Lower leg skin (tissue), 4 donors: ENCODE measurements around the gene FNDC3A. TPM values are rescaled to one million over a fixed set of nuclear protein-coding genes. Genes with fewer than 3 reads are reported as not detected.

ENCODE experiments used
- DNase-seq, 2 donors: peaks; one replicate each; pipeline ENCODE4 v3.0.0-alpha.2; 2019; ENCODE audit warnings: low spot score in 2 of 2
- H3K4me3 ChIP-seq: fragments of 200-600 bp; sonication (generic); 2 replicates; pipeline ENCODE4 v1.5.1; 2017; ENCODE audit warnings: mild to moderate bottlenecking, low read depth; ENCODE audit not compliant: poor library complexity, severe bottlenecking
- POLR2A ChIP-seq, 2 donors: fragments of 450-650 bp; IDR thresholded peaks; one replicate each; pipeline ENCODE4 v1.6.1; 2016 to 2017; ENCODE audit warnings: antibody characterized with exemption in 2 of 2, mild to moderate bottlenecking in 1 of 2, moderate library complexity in 1 of 2
- WGBS, 2 donors: methylation state at CpG; one replicate each; pipeline ENCODE4 v1.1.5; 2018; 5-methylcytosine and 5-hydroxymethylcytosine counted together
- intact Hi-C: fragments of 100-400 bp; cut with DNase I; formaldehyde crosslinking; loops from one replicate; pipeline ENCODE4 v1.15.0; 2023; ENCODE audit warnings: low total_unique reads
- total RNA-seq, 4 donors: library from RNA; depleted of rRNA; stranded (reverse); fragments of >200 nt; gene quantifications; one replicate each; pipeline ENCODE4 v1.1.0, GENCODE V29; 2016
- TF ChIP-seq, protein P1 (sequence below), 3 donors: fragments of 450-650 bp; IDR thresholded peaks; one replicate each; pipeline ENCODE4 v1.5.1; 2016; ENCODE audit warnings: antibody characterized with exemption in 3 of 3, mild to moderate bottlenecking in 3 of 3, moderate library complexity in 2 of 3

FNDC3A gene
- total RNA-seq, 4 donors from 2014 or later = 11.4 to 25.5 (median 15.5) TPM

DNA sequence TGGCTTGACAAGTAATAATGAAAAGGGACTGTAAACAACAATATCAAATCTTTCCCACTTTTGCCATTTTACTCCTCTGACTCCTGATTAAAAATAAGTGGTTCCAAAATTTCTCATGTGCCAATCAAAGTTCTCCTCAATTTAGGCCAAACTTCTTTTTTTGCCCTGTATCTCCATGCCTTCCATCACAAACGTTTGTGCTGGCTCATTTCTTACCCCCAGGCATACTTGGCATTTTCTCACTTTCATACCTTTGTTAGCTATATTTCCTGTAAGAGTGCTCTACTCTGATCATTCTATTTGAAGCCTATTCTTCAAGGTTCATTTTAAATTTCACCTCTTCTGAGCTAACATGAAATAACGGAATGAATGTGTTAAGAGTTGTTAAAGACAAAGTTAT, 10.0 kb upstream of the FNDC3A start:
- intact Hi-C loops = no loop called here
- WGBS, 2 donors = 54 to 61% methylated on average over 2 of the region's 2 CpGs
- DNase-seq = no peak
- TF ChIP-seq POLR2A (IDR thresholded peaks at IDR 0.05) = no peak
- TF ChIP-seq, protein P1, sequence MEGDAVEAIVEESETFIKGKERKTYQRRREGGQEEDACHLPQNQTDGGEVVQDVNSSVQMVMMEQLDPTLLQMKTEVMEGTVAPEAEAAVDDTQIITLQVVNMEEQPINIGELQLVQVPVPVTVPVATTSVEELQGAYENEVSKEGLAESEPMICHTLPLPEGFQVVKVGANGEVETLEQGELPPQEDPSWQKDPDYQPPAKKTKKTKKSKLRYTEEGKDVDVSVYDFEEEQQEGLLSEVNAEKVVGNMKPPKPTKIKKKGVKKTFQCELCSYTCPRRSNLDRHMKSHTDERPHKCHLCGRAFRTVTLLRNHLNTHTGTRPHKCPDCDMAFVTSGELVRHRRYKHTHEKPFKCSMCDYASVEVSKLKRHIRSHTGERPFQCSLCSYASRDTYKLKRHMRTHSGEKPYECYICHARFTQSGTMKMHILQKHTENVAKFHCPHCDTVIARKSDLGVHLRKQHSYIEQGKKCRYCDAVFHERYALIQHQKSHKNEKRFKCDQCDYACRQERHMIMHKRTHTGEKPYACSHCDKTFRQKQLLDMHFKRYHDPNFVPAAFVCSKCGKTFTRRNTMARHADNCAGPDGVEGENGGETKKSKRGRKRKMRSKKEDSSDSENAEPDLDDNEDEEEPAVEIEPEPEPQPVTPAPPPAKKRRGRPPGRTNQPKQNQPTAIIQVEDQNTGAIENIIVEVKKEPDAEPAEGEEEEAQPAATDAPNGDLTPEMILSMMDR (IDR thresholded peaks at IDR 0.05) = no peak
- no peak overlapping the region for H3K4me3 ChIP-seq

DNA sequence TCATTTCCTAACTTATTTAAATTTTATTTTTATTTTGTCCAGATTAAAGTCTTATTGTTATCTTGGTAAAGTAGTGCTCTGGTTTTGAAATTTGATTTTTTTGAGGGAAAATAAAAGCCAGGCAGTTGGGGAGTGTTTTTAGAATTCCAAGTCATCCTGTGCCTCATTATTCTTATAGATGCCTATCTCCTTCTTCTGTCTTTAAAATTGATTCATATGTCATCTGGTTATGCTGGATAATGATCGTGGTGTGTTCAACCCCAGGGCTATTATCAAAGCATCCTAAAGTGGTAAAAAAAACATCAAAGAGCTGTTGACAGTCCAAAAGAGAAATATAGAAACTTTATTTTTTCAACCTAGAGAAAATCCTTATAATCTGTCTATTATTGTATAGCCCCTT, 6.0 kb upstream of the FNDC3A start:
- DNase-seq = no peak
- intact Hi-C loops = no loop called here
- 21 to 30% methylated on average over 1 of the region's 1 CpG for WGBS, 2 donors
- TF ChIP-seq, protein P1 (IDR thresholded peaks at IDR 0.05) = no peak
- no peak for TF ChIP-seq POLR2A (IDR thresholded peaks at IDR 0.05)
- no peak overlapping the region for H3K4me3 ChIP-seq

DNA sequence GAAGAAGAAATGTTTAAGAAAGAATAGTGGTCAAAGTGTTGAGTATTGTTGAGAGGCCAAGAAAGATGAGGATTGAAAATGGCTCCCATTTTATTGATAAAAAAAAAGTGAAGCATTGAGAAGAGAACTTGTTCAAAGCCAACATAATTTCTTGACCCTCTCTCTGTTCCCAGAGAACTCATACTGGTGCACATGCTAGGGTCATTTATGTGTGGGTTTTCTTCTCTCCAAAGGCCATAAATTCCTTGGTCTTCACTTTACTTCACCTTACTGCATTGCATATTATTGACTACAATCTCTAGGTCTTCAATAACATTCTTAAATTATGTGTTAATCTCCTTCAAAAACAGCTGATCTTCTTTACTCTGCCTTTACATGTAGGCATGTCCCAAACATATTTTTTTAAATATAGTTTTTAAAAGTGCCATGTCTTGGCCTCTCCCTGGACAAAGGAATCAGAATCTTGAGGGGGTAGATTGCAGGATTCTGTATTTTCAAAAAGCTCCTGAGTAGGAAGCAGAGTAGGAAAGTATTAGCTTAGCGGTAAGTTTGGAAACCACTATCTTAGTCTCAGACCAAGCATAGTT, 1.8 kb upstream of the FNDC3A start:
- WGBS, 2 donors = 94 to 97% methylated on average over 1 of the region's 1 CpG
- H3K4me3 ChIP-seq = no peak overlapping the region
- no peak for DNase-seq
- TF ChIP-seq POLR2A (IDR thresholded peaks at IDR 0.05) = no peak
- TF ChIP-seq, protein P1 (IDR thresholded peaks at IDR 0.05) = no peak
- intact Hi-C loops = no loop called here

DNA sequence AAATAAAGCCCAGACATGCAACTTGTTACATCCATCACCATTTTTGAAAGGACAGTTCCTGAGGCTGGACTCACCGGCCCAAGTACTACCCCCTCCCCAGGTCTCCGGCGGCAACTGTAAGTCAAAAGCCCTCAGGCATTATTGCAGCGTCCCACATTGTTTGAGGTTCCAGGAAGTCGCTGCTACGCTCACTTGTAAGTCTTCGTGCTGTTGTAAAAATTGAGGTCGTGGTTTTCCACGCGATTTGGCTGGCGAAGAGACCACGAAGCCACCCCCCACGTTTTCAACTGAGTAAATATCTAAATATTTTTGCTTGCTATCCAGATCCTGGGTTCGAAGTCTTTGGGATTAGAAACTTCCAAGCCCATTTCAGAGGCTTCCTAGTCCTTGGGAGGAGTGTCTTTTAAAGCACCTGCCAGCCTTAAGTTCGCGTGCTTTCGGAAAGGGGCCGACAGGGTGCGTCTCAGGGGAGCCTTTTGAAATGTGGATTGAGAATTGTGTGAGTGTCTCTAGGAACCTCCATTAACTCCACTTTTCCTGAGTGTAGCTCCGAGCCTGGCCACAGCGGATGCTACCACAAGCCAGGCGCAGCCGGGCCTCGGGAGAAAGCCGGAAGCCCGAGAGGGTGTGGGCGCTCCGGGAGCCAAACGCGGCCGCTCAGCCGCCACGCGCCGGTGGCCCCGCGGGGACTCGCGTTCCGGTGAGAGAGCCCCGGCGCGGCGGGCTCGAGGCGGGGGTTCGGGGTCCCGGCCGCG, 434 bp upstream of the FNDC3A start:
- H3K4me3 ChIP-seq = peak overlapping the region; percentile 76
- DNase-seq = peak; percentile 43 to 94
- TF ChIP-seq, protein P1 (IDR thresholded peaks at IDR 0.05) = no peak
- TF ChIP-seq POLR2A (IDR thresholded peaks at IDR 0.05) = no peak
- intact Hi-C loops = no loop called here
- WGBS, 2 donors = 1% methylated on average over 19 to 23 of the region's 50 CpGs

DNA sequence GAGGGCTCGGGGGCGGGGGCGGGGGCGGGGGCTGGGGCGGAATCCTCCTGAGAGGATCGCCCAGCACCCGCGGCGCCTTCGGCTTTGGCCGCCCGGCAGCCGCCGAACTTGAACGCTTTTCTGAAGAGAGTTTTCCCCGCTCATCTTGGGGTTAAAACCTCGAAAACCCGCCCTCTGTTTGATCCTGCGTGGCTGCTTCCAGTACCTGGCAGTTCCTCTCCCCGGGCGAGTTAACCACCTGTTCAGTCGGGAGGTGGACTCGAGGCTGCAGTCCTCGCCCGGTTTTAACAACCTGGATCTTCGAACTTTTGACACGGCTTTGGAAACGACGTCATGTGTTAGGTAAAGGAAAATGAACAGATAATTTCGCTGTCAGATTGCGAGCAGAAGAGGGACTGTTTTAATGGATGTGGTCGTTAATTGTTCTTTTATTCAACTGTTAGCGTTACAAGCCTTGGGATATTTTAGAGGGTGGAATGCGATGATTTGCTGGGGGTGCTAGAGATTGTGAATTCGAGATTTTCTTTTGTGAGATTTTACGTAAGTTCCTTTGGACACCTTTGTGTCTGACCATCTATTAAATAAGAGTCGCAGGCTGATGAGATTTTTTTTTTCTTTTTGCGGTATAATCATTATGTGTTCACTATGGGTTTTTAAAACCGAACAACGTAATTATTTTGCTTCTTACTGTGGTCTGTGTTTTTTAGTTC, 1.0 kb downstream of the FNDC3A start:
- DNase-seq = peak in 1 of 2 donors; percentile 44
- peak overlapping the region; percentile 76 for H3K4me3 ChIP-seq
- 0 to 1% methylated on average over 34 of the region's 40 CpGs for WGBS, 2 donors
- intact Hi-C loops = no loop called here
- TF ChIP-seq, protein P1 (IDR thresholded peaks at IDR 0.05) = no peak
- no peak for TF ChIP-seq POLR2A (IDR thresholded peaks at IDR 0.05)
